PC-9 (cell line): Measurements from ENCODE around the gene SENP2.

Experiments used
- CTCF ChIP-seq: fragments of 200-600 bp; sonication (generic); conservative IDR thresholded peaks from 2 replicates; pipeline ENCODE4 v1.6.1; 2017; ENCODE audit warnings: mixed run types, antibody characterized with exemption, mild to moderate bottlenecking, moderate library complexity
- EZH2 ChIP-seq: fragments of 200-600 bp; sonication (generic); IDR thresholded peaks from 2 replicates; pipeline ENCODE4 v1.8.0; 2017; ENCODE audit warnings: antibody characterized with exemption, low read depth

DNA sequence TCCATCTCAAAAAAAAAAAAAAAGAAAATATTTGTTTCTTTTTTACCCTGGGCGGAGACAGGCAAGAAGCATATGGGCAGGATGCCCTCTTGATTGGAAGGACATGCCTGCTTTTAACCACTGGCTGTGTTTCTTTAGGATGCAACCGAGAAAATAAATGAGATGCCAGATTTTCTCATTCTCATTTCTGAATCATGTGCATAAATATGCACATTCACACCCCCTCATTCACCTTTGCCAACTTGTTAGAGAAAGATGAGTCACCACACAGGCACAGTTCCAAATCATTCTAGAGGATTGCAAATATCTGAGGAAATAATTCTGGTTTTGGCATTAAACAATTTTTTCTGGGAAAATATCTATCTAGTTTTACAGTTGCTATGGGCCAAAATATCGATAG is 37.0 kb upstream of the SENP2 start:
- TF ChIP-seq CTCF (no peak), EZH2 (no peak)
